Measurements from ENCODE around the gene OR5B3. TPM values are rescaled to one million over a fixed set of nuclear protein-coding genes. Genes with fewer than 3 reads are reported as not detected.
"Not testable (repeated sequence)": the region's sequence is repeated elsewhere in the genome, so short reads cannot be mapped to it uniquely, and the experiment has no call there.

Gene OR5B3
- not detected in 2 replicates for total RNA-seq (2014; rRNA removed; shearing (Covaris generic))

- no peak for DNase-seq (ENCODE audit: low spot score)
These were observed at the start of gene OR5B3 for GRCh38 chr11:58406774-58407173. Gene OR5B3 (minus strand): TSS chr11:58406874. CDS start chr11:58403409, 3,465 bp downstream.

- DNase-seq (ENCODE audit: low spot score), result no peak
These were observed 44.9 kb upstream of the OR5B3 start for GRCh38 chr11:58451585-58451984.

- no peak for DNase-seq (ENCODE audit: low spot score)
These were observed 39.6 kb upstream of the OR5B3 start for GRCh38 chr11:58446294-58446693.

- DNase-seq (ENCODE audit: low spot score), result no peak
These were observed 37.6 kb upstream of the OR5B3 start for GRCh38 chr11:58444300-58444699.

- no peak for DNase-seq (ENCODE audit: low spot score)
These were observed 35.5 kb upstream of the OR5B3 start, which contains the start of gene OR5B12 for GRCh38 chr11:58442136-58442535. Gene OR5B12 (minus strand): TSS chr11:58442236. CDS start chr11:58440151, 2,085 bp downstream.

- DNase-seq (ENCODE audit: low spot score), result no peak
These were observed 31.8 kb upstream of the OR5B3 start for GRCh38 chr11:58438486-58438885.

- DNase-seq (ENCODE audit: low spot score), result no peak
These were observed 27.5 kb upstream of the OR5B3 start for GRCh38 chr11:58434217-58434616.

- DNase-seq (ENCODE audit: low spot score), result no peak
These were observed 27.0 kb upstream of the OR5B3 start for GRCh38 chr11:58433638-58434203.

- DNase-seq (ENCODE audit: low spot score), result no peak
These were observed 22.6 kb upstream of the OR5B3 start for GRCh38 chr11:58429273-58429672.

- DNase-seq (ENCODE audit: low spot score), result no peak
These were observed 21.3 kb upstream of the OR5B3 start, which contains the start of gene OR5B2 for GRCh38 chr11:58428021-58428420. Gene OR5B2 (minus strand): TSS chr11:58428121. CDS start chr11:58423261, 4,860 bp downstream.

GRCh38 chr11:58399622-58400021, 7.1 kb downstream of the OR5B3 start:
- not testable (repeated sequence) for DNase-seq (ENCODE audit: low spot score)

- DNase-seq (ENCODE audit: low spot score), result no peak
These were observed 11.1 kb downstream of the OR5B3 start for GRCh38 chr11:58395581-58395980.

GRCh38 chr11:58394195-58394594, 12.5 kb downstream of the OR5B3 start:
- no peak for DNase-seq (ENCODE audit: low spot score)

- DNase-seq (ENCODE audit: low spot score), result no peak
These were observed 13.9 kb downstream of the OR5B3 start for GRCh38 chr11:58392746-58393145.

- no peak for DNase-seq (ENCODE audit: low spot score)
These were observed 14.8 kb downstream of the OR5B3 start for GRCh38 chr11:58391879-58392278.

GRCh38 chr11:58390551-58391063, 16.1 kb downstream of the OR5B3 start:
- DNase-seq (ENCODE audit: low spot score), result no peak

- no peak for DNase-seq (ENCODE audit: low spot score)
These were observed 47.7 kb downstream of the OR5B3 start, which contains the start of gene OR5B17 for GRCh38 chr11:58358969-58359368. Gene OR5B17 (minus strand): TSS chr11:58359069. CDS start chr11:58359069, 0 bp downstream.

GRCh38 chr11:58354727-58355126, 51.9 kb downstream of the OR5B3 start:
- DNase-seq (ENCODE audit: low spot score), result no peak

Other genes starting within 250 kb of the OR5B3 start
- not detected in 2 replicates for gene OR9Q2, start 217.8 kb downstream of the OR5B3 start, total RNA-seq (2014; rRNA removed; shearing (Covaris generic))
- gene OR1S2, start 202.7 kb downstream of the OR5B3 start, total RNA-seq (2014; rRNA removed; shearing (Covaris generic)), result not detected in 2 replicates
- gene OR1S1, start 194.2 kb downstream of the OR5B3 start, total RNA-seq (2014; rRNA removed; shearing (Covaris generic)), result not detected in 2 replicates
- not detected in 2 replicates for gene OR10Q1, start 178.0 kb downstream of the OR5B3 start, total RNA-seq (2014; rRNA removed; shearing (Covaris generic))
- not detected in 2 replicates for gene OR10W1, start 138.6 kb downstream of the OR5B3 start, total RNA-seq (2014; rRNA removed; shearing (Covaris generic))
- not detected in 2 replicates for gene OR5B17, start 47.8 kb downstream of the OR5B3 start, total RNA-seq (2014; rRNA removed; shearing (Covaris generic))
- not detected in 2 replicates for gene OR5B2, start 21.2 kb upstream of the OR5B3 start, total RNA-seq (2014; rRNA removed; shearing (Covaris generic))
- not detected in 2 replicates for gene OR5B12, start 35.4 kb upstream of the OR5B3 start, total RNA-seq (2014; rRNA removed; shearing (Covaris generic))
- gene OR5B21, start 101.2 kb upstream of the OR5B3 start, total RNA-seq (2014; rRNA removed; shearing (Covaris generic)), result not detected in 2 replicates
- 1.1 and 1.7 TPM in 2 replicates for gene LPXN, start 169.0 kb upstream of the OR5B3 start, total RNA-seq (2014; rRNA removed; shearing (Covaris generic))
- 42.8 TPM in 2 replicates for gene ZFP91, start 172.2 kb upstream of the OR5B3 start, total RNA-seq (2014; rRNA removed; shearing (Covaris generic))
- gene CNTF, start 215.8 kb upstream of the OR5B3 start, total RNA-seq (2014; rRNA removed; shearing (Covaris generic)), result 1.3 and 1.6 TPM in 2 replicates